Measurements from ENCODE around the gene CTF1.
"Not testable (repeated sequence)": the region's sequence is repeated elsewhere in the genome, so short reads cannot be mapped to it uniquely, and the experiment has no call there.

- not testable (repeated sequence) for TF ChIP-seq MAX (IDR thresholded peaks at IDR 0.05); SRF (IDR thresholded peaks at IDR 0.05; ENCODE audit: low read depth); CBX3 (IDR thresholded peaks at IDR 0.05; ENCODE audit: low read depth); CTCF (IDR thresholded peaks at IDR 0.05 in 2 of 3, conservative IDR thresholded peaks at IDR 0.05 in 1 of 3; ENCODE audit: borderline replicate concordance in 1 of 3, insufficient read depth in 1 of 3, low read depth in 2 of 3, low read length in 2 of 3); POLR2A (IDR thresholded peaks at IDR 0.05; ENCODE audit: borderline replicate concordance, extremely low read depth, insufficient read depth, insufficient read length); REST (IDR thresholded peaks at IDR 0.05; ENCODE audit: low read depth); TCF7L2 (IDR thresholded peaks at IDR 0.05; ENCODE audit: borderline replicate concordance, extremely low read depth, insufficient read depth, insufficient read length)
Observed at GRCh38 chr16:30891043-30891823, 5.2 kb upstream of the CTF1 start.

All from HCT116 (cell line).